H1 (cell line): ENCODE data around the gene ST6GALNAC5.

Experiments used
- CBX5 ChIP-seq: fragments of 300-800, 300-1000 bp; sonication (generic); IDR thresholded peaks from 2 replicates; pipeline ENCODE4 v1.7.1; 2016; ENCODE audit warnings: antibody characterized with exemption, low read length, low read depth
- CREB1 ChIP-seq: IDR thresholded peaks from 2 replicates; pipeline ENCODE4 v1.6.1; 2012; ENCODE audit warnings: inconsistent platforms
- EP300 ChIP-seq, 2 experiments: IDR thresholded peaks; 1 replicate in 1 of 2; 2 replicates in 1 of 2; pipeline ENCODE4 v1.6.1; 2011 to 2012; ENCODE audit warnings: low read depth in 2 of 2, low read length in 2 of 2, mild to moderate bottlenecking in 2 of 2, borderline replicate concordance in 1 of 2, inconsistent platforms in 1 of 2, moderate library complexity in 1 of 2
- HDAC2 ChIP-seq, 2 experiments: fragments of 300-600 bp in 1 of 2; sonication (generic) in 1 of 2; IDR thresholded peaks; 2 replicates each; pipeline ENCODE4 v1.6.1; 2011 to 2012; ENCODE audit warnings: low read depth in 2 of 2, low read length in 2 of 2, mild to moderate bottlenecking in 2 of 2, moderate library complexity in 2 of 2, borderline replicate concordance in 1 of 2, inconsistent platforms in 1 of 2
- NRF1 ChIP-seq: IDR thresholded peaks from 2 replicates; pipeline ENCODE4 v1.6.1; 2011; ENCODE audit warnings: mild to moderate bottlenecking, low read depth, low read length, improper control_type of control experiment
- POLR2A ChIP-seq, 2 experiments: IDR thresholded peaks; 1 replicate in 1 of 2; 2 replicates in 1 of 2; pipeline ENCODE4 v1.6.1; 2011; ENCODE audit warnings: low read depth in 2 of 2, low read length in 2 of 2, mild to moderate bottlenecking in 2 of 2; ENCODE audit errors: control extremely low read depth in 1 of 2
- RXRA ChIP-seq: IDR thresholded peaks from 2 replicates; pipeline ENCODE4 v1.6.1; 2011; ENCODE audit warnings: low read depth, mild to moderate bottlenecking, low read length, moderate library complexity; ENCODE audit not compliant: insufficient read depth
- TAF1 ChIP-seq: IDR thresholded peaks from 2 replicates; pipeline ENCODE4 v1.6.1; 2011; ENCODE audit warnings: mild to moderate bottlenecking, low read depth, low read length
- TF ChIP-seq, protein P1 (sequence below), 3 experiments: IDR thresholded peaks; 1 replicate in 2 of 3; 2 replicates in 1 of 3; pipeline versions ENCODE4 v1.5.1 to v1.6.1; 2011; ENCODE audit warnings: low read length in 3 of 3, mild to moderate bottlenecking in 3 of 3, inconsistent platforms in 2 of 3, low read depth in 1 of 3, moderate library complexity in 1 of 3; ENCODE audit not compliant: insufficient read depth in 1 of 3; ENCODE audit errors: control extremely low read depth in 1 of 3
- TF ChIP-seq, protein P2 (sequence below): IDR thresholded peaks from 2 replicates; pipeline ENCODE4 v1.6.1; 2011; ENCODE audit warnings: low read length, improper control_type of control experiment
- TF ChIP-seq, protein P3 (sequence below): IDR thresholded peaks from 2 replicates; pipeline ENCODE4 v1.6.1; 2011; ENCODE audit warnings: low read depth, mild to moderate bottlenecking, low read length; ENCODE audit not compliant: insufficient read depth

DNA sequence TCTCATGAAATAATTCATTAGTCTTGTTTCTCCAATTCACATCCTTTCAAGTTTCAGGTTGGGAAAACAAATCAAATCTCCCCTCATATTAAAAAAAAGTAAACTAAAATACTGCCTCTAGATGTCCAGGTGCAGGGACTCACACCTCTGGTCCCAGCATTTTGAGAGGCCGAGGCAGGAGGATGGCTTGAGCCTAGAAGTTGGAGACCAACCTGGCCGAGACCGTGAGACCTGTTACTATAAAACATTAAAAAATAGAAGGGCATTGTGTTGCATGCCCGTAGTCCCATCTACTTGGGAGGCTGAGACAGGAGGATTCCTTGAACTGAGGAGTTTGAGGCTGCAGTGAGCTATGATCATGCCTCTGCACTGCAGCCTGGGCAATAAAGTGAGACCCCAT lies 61.9 kb downstream of the ST6GALNAC5 start:
- TF ChIP-seq CBX5 (no peak), CREB1 (no peak), POLR2A (IDR thresholded peaks at IDR 0.05; ENCODE audit: control extremely low read depth in 1 of 2, low read depth in 2 of 2, low read length in 2 of 2) (no peak), RXRA (no peak), HDAC2 (IDR thresholded peaks at IDR 0.05; ENCODE audit: borderline replicate concordance in 1 of 2, low read depth in 2 of 2, low read length in 2 of 2) (no peak), TAF1 (no peak), NRF1 (no peak), EP300 (IDR thresholded peaks at IDR 0.05; ENCODE audit: borderline replicate concordance in 1 of 2, low read depth in 2 of 2, low read length in 2 of 2) (no peak)
- TF ChIP-seq, protein P1, sequence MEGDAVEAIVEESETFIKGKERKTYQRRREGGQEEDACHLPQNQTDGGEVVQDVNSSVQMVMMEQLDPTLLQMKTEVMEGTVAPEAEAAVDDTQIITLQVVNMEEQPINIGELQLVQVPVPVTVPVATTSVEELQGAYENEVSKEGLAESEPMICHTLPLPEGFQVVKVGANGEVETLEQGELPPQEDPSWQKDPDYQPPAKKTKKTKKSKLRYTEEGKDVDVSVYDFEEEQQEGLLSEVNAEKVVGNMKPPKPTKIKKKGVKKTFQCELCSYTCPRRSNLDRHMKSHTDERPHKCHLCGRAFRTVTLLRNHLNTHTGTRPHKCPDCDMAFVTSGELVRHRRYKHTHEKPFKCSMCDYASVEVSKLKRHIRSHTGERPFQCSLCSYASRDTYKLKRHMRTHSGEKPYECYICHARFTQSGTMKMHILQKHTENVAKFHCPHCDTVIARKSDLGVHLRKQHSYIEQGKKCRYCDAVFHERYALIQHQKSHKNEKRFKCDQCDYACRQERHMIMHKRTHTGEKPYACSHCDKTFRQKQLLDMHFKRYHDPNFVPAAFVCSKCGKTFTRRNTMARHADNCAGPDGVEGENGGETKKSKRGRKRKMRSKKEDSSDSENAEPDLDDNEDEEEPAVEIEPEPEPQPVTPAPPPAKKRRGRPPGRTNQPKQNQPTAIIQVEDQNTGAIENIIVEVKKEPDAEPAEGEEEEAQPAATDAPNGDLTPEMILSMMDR (IDR thresholded peaks at IDR 0.05; ENCODE audit: control extremely low read depth in 1 of 3, insufficient read depth in 1 of 3, low read depth in 1 of 3, low read length in 3 of 3) = no peak
- TF ChIP-seq, protein P2, sequence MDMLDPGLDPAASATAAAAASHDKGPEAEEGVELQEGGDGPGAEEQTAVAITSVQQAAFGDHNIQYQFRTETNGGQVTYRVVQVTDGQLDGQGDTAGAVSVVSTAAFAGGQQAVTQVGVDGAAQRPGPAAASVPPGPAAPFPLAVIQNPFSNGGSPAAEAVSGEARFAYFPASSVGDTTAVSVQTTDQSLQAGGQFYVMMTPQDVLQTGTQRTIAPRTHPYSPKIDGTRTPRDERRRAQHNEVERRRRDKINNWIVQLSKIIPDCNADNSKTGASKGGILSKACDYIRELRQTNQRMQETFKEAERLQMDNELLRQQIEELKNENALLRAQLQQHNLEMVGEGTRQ = no peak
- TF ChIP-seq, protein P3, sequence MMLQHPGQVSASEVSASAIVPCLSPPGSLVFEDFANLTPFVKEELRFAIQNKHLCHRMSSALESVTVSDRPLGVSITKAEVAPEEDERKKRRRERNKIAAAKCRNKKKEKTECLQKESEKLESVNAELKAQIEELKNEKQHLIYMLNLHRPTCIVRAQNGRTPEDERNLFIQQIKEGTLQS = no peak
